ENCODE measurements around the gene MARCHF11. TPM values are rescaled to one million over a fixed set of nuclear protein-coding genes. Genes with fewer than 3 reads are reported as not detected.

MARCHF11 gene
- total RNA-seq, 4 donors from 2014 or later = not detected

DNA sequence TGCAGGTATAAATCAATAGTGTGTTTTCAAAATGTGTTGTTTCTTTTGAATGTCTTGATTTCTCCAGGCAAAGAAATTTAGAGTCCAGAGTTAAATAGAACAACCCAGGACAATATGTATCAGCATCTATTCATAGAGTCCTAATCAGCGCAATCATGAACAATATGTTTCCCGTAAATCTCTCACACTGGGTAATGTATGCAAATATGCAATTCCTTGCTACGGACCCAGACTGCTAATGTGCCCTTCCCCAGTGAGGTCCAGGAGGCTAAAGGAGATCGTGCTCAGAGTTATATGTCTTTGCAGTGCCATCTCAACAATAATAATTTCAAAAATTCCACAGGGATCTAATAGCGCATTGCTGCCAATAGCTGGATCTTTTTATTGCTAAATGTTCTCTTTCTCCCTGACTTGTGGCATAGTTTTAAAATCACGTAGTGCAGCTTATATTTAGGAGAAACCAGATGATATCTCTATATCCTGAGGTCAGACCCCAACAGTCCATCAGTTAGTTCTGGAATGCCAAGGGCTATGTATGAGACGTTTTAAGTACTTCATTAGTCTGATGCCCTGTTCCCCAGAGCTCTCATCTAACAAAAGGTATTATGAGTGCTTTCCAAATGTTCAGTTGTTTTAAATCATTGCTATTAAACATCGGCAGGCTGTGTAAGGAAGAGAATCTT, 145.1 kb downstream of the MARCHF11 start:
- H3K36me3 ChIP-seq = no peaks in the 10 kb centered on the region
- DNase-seq = no peak
- intact Hi-C loops (cut with DNase I; ENCODE audit: low total_unique reads) = no loop called here
- H3K27me3 ChIP-seq = no peaks in the 10 kb centered on the region
- no peak overlapping the region for H3K27ac ChIP-seq
- WGBS, 2 donors (ENCODE audit: low coverage in 1 of 2) = 62 to 64% methylated on average over 3 to 8 of the region's 8 CpGs
- in situ Hi-C loops (cut with MboI; ENCODE audit: low pct_ligation_motif_present in 1 of 4, low pct_unique_long_range_greater_than_20kb in 1 of 4, low sequenced_read_pairs in 3 of 4) = no loop called here
- H3K4me1 ChIP-seq = no peaks in the 10 kb centered on the region
- no peak overlapping the region for H3K4me3 ChIP-seq
- no peaks in the 10 kb centered on the region for H3K9me3 ChIP-seq
- TF ChIP-seq EP300 (IDR thresholded peaks at IDR 0.05; ENCODE audit: low read depth) (no peak), POLR2A (IDR thresholded peaks at IDR 0.05) (no peak), POLR2AphosphoS5 (IDR thresholded peaks at IDR 0.05) (no peak)
- TF ChIP-seq, protein P1, sequence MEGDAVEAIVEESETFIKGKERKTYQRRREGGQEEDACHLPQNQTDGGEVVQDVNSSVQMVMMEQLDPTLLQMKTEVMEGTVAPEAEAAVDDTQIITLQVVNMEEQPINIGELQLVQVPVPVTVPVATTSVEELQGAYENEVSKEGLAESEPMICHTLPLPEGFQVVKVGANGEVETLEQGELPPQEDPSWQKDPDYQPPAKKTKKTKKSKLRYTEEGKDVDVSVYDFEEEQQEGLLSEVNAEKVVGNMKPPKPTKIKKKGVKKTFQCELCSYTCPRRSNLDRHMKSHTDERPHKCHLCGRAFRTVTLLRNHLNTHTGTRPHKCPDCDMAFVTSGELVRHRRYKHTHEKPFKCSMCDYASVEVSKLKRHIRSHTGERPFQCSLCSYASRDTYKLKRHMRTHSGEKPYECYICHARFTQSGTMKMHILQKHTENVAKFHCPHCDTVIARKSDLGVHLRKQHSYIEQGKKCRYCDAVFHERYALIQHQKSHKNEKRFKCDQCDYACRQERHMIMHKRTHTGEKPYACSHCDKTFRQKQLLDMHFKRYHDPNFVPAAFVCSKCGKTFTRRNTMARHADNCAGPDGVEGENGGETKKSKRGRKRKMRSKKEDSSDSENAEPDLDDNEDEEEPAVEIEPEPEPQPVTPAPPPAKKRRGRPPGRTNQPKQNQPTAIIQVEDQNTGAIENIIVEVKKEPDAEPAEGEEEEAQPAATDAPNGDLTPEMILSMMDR (IDR thresholded peaks at IDR 0.05) = no peak

DNA sequence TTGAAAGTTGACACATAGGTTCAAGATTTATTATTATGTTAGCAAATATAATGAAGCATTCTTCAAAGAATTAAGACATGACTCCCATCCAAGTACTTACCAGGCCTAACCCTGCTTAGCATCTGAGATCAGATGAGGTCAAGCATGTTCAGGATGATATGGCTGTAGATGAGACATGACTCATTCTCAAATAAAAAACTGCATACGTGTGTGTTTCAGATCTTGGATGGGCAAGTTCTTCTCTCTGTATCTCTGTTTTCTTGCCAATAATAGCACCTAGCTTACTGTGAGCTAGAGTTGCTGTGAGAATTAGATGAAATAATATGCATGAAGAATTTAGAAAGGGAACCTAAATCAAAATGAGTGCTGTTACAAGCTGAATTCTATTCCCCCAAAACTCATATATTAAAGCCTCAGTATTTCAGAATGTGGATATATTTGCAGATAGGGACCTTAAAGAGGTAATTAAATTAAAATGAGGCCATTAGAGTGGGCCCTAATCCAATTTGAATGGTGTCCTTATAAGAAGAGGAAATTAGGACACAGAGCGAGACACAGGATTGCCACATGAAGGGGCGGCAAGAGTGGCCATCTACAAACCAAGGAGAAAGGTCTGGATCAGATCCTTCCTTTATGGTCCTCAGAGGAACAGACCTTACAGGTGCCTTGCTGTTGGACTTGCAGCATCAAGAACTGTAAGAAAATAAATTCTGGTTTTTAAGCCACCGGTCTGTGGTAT, 146.2 kb downstream of the MARCHF11 start:
- H3K27me3 ChIP-seq = no peaks in the 10 kb centered on the region
- no peaks in the 10 kb centered on the region for H3K36me3 ChIP-seq
- WGBS, 2 donors (ENCODE audit: low coverage in 1 of 2) = 80 to 88% methylated on average over 2 to 4 of the region's 4 CpGs
- H3K27ac ChIP-seq = no peak overlapping the region
- H3K9me3 ChIP-seq = no peaks in the 10 kb centered on the region
- TF ChIP-seq EP300 (IDR thresholded peaks at IDR 0.05; ENCODE audit: low read depth) (no peak), POLR2A (IDR thresholded peaks at IDR 0.05) (no peak), POLR2AphosphoS5 (IDR thresholded peaks at IDR 0.05) (no peak)
- TF ChIP-seq, protein P1 (IDR thresholded peaks at IDR 0.05) = no peak
- intact Hi-C loops (cut with DNase I; ENCODE audit: low total_unique reads) = no loop called here
- in situ Hi-C loops (cut with MboI; ENCODE audit: low pct_ligation_motif_present in 1 of 4, low pct_unique_long_range_greater_than_20kb in 1 of 4, low sequenced_read_pairs in 3 of 4) = no loop called here
- DNase-seq = no peak
- no peak overlapping the region for H3K4me3 ChIP-seq
- H3K4me1 ChIP-seq = no peaks in the 10 kb centered on the region

DNA sequence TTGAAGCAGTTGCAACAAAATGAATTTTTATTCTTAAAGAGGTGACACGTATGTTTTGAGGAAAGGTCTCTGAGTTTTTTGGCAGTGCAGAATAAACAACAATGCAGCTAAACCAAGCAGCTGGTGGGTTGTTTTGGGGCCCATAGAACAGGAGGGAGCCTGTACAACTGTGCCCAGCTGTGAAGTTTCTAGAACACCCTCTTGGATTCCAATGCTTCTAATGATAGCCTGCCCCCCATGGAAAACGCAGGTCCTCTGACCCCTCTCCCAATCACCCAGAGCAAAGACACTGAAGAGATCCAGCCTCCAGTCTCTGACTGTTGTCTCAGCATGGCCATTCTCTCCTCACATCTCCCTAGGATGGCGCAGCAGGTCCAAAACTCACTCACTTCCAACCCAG, 150.9 kb downstream of the MARCHF11 start:
- H3K9me3 ChIP-seq = no peaks in the 10 kb centered on the region
- no peak for DNase-seq
- no peaks in the 10 kb centered on the region for H3K4me1 ChIP-seq
- 55 to 78% methylated on average over 1 to 3 of the region's 3 CpGs for WGBS, 2 donors (ENCODE audit: low coverage in 1 of 2)
- no peaks in the 10 kb centered on the region for H3K27me3 ChIP-seq
- in situ Hi-C loops (cut with MboI; ENCODE audit: low pct_ligation_motif_present in 1 of 4, low pct_unique_long_range_greater_than_20kb in 1 of 4, low sequenced_read_pairs in 3 of 4) (no loop called here), intact Hi-C loops (cut with DNase I; ENCODE audit: low total_unique reads) (no loop called here)
- H3K36me3 ChIP-seq = no peaks in the 10 kb centered on the region
- H3K27ac ChIP-seq = no peak overlapping the region
- no peak overlapping the region for H3K4me3 ChIP-seq
- TF ChIP-seq POLR2AphosphoS5 (IDR thresholded peaks at IDR 0.05) (no peak), POLR2A (IDR thresholded peaks at IDR 0.05) (no peak), EP300 (IDR thresholded peaks at IDR 0.05; ENCODE audit: low read depth) (no peak)
- TF ChIP-seq, protein P1 (IDR thresholded peaks at IDR 0.05) = no peak

DNA sequence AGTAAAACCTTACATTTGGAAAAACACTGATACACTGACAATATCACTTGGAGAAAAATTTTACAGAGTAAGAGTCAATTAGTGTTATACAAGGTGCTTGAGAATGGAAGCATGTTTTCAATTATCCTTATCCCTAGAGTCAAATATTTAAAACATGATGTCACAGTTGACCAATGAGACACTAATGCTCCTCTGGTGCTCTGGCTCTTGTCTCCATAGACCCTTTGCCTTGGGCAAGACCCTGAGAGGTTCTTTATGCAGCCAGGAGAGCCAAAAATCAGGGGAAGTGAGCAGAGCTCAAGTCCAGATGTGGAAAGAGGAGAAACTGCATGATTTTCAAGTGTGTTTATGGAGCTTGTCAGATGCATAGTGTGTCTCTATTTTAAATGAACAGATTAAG, 153.9 kb downstream of the MARCHF11 start:
- Histone ChIP-seq H3K36me3 (no peaks in the 10 kb centered on the region), H3K9me3 (no peaks in the 10 kb centered on the region), H3K4me1 (no peaks in the 10 kb centered on the region), H3K4me3 (no peak overlapping the region), H3K27me3 (no peaks in the 10 kb centered on the region), H3K27ac (no peak overlapping the region)
- in situ Hi-C loops (cut with MboI; ENCODE audit: low pct_ligation_motif_present in 1 of 4, low pct_unique_long_range_greater_than_20kb in 1 of 4, low sequenced_read_pairs in 3 of 4) = no loop called here
- DNase-seq = no peak
- intact Hi-C loops (cut with DNase I; ENCODE audit: low total_unique reads) = no loop called here
- TF ChIP-seq, protein P1 (IDR thresholded peaks at IDR 0.05) = no peak
- TF ChIP-seq POLR2AphosphoS5 (IDR thresholded peaks at IDR 0.05) = no peak
- TF ChIP-seq POLR2A (IDR thresholded peaks at IDR 0.05) = no peak
- no peak for TF ChIP-seq EP300 (IDR thresholded peaks at IDR 0.05; ENCODE audit: low read depth)

Measured in transverse colon (tissue), 4 donors.